Ramos (cell line): Measurements from ENCODE around the gene SIPA1.
"Not testable (repeated sequence)": the region's sequence is repeated elsewhere in the genome, so short reads cannot be mapped to it uniquely, and the experiment has no call there.

ENCODE experiments used
- in situ Hi-C: fragments of 300-500 bp; cut with MboI; formaldehyde crosslinking; loops from one replicate; pipeline ENCODE4 v1.14.3; 2022; ENCODE audit warnings: low sequenced_read_pairs; ENCODE audit not compliant: unreplicated experiment

SIPA1 gene

DNA sequence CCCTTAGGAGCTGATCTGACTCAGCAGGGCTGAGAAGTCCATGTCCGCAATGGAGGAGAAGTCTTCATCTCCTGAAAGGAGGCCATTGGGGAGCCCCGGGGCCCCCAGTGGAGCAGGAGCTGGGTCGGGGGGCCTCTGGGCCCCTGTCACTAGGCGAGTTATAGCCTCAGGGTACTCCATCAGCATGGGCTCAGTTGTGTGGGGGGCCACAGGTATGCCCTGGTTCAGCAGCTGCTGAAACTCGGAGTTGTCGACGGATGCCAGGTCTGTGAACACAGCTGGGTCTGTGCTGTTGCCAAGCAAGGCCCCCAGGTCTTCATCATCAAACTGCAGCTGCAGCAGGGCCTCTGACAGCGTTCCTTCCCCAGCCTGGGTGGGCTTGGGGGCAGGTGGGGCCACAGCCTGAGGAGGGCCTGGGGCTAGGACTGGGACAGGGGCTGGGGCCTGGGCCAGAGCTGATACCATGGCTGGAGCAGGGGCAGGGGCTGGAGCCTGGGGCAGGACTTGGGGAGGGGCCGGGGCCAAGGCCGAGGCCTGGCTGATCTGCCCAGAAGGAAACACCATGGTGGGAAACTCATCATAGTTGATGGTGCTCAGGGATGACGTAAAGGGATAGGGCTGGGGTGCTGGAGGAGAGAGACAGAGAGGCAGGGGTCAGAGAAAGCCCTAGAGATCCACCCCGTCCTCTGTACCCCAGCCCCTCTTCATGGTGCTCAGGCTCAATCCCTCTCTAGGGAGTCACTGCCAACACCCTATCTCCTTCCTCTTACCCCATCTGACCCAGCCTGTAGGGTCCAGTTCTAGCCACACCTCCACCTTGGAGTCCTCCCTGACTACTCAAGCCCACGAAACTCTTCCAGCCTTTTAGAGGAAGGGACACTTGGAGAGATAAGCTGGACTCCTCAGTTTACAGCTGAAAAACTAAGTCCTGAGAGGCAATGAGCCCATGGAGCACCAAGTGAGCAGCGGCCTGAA lies 16.8 kb downstream of the SIPA1 start:
- in situ Hi-C loops = no loop called here

- in situ Hi-C loops = no loop called here
Measured at GRCh38 chr11:65655570-65656332, 17.9 kb downstream of the SIPA1 start.

- in situ Hi-C loops = no loop called here
Measured at GRCh38 chr11:65657426-65657825, 19.5 kb downstream of the SIPA1 start.

GRCh38 chr11:65658174-65659021 lies 20.5 kb downstream of the SIPA1 start:
- in situ Hi-C loops = no loop called here

- in situ Hi-C loops = no loop called here
Measured at GRCh38 chr11:65660038-65660437, 22.1 kb downstream of the SIPA1 start.

DNA sequence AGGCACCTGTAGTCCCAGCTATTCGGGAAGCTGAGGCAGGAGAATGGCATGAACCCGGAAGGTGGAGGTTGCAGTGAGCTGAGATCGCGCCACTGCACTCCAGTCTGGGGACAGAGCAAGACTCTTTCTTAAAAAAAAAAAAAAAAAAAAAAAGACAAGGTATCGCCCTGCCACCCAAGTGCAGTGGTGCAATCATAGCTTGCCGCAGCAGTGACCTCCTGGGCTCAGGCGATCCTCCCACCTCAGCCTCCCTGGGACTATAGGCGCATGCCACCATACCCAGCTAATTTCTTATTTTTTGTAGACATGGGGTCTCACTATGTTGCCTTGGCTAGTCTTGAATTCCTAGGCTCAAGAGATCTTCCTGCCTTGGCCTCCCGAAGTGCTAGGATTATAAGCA lies 23.0 kb downstream of the SIPA1 start:
- in situ Hi-C loops = not testable (repeated sequence)

DNA sequence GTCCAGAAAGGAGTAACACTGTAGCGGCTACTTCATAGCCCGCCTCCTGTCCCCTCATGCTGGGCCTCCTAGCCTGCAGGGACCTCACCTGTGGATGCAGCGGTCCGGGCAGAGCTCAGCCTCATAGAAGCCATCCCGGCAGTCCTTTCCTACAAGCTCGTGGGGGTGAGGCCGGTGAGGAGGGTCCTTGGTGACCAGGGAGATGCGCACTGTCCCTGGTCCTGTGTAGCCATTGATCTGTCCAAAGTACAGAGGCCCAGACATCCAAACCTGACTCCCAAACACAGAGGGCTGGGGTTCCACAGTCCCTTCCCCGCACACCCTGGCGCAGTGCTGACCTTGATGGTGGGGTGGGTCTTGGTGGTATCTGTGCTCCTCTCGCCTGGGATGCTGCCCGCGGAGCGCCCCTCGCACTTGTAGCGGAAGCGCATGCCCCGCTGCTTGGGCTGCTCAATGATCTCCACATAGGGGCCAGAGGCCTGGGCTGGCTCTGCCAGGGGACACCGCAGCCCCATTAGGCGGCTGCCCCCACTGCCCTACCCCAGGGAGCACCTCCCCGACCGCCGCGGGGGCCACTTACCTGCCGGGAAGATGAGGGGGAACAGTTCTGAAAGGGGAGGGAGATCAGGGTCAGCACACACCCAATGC lies 23.8 kb downstream of the SIPA1 start:
- in situ Hi-C loops = no loop called here

DNA sequence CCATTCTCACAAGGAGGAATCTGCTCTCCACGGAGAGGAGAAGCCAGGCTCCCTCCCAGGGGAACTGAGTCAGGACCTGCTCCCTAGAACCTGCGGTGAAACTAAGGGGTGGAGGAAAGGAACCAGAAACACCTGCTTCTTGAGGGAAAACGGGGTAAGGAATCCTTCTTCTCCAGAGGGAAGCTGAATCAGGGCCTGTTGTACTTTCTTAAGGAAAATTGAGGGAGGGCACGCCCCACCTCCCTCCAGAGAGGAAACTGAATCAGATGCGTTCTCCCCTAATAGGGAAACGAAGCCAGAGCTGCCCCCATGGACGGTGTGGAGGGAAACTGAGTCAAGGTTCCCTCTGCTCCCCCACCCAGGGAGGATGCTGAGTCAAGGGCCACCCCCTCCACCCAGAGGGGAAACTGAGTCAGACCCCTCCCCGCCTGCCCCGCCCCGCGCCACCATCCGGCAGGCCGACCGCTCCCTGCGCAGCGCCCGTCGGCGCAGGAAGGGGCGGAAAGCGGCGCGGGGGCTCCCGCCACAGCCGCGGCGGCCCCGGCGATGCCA lies 24.4 kb downstream of the SIPA1 start:
- in situ Hi-C loops = no loop called here

DNA sequence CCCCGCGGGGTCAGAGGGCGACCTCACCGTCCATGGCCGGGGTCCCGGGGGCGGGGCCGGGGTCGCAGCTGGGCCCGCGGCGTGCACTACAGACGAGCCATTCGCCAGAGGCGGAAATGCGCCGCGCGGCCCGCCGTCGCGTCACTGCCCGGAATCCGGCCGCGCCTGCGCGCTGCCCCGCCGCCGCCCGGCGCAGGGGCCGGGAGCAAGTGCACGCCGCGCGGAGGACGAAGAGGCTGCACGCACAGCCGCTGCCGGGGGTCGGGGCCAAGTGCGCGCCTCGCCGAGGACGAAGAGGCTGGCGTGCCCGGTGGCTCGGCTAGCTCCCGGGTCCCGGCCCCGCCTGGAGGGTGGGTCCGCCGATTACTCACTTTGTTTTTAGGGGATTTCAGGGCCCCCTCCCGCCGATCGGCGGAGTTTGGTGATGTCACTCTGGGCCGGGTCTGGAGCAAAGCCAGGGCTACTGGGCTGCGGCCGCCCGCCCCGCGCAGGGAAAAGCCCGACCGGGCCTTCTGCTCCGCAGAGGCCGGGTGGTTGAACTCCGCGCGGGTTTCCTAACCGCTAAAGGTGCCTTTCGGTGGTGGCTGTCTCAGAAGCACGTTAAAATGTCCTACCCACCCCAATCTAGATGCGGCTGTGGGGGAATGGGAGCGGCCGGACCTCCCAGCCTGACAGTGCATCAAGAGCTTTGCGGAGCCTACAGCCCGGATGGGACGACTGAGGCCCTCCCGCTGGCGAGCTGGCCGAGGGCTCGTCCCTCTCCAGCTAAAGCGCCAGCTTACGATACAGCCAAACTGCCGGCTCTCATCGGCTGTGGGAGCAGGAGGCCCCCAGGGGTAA lies 25.1 kb downstream of the SIPA1 start, which contains the start of gene RELA:
TSS of gene RELA (minus strand) at position 118 of the 840 bp plus-strand sequence. CDS start at position 34, 84 bp downstream.
- in situ Hi-C loops = no loop called here

- in situ Hi-C loops = no loop called here
Measured at GRCh38 chr11:65663639-65664200, 25.8 kb downstream of the SIPA1 start.

GRCh38 chr11:65672180-65672860 lies 34.4 kb downstream of the SIPA1 start:
- in situ Hi-C loops = no loop called here

DNA sequence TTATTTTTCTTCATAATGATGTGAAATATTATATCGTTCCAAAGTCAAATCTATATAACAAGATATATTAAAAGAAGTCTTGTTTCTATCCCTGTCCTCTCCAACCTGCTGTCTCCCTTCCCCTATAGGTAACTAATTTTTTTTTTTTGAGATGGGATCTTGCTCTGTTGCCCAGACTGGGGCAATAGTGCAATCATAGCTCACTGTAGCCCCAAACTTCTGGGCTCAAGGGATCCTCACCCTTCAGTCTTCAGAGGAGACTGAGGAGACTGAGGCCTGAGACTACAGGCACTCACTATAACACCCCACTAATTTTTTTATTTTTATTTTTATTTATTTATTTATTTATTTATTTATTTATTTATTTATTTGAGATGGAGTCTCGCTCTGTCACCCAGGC lies 35.1 kb downstream of the SIPA1 start:
- in situ Hi-C loops = no loop called here

- in situ Hi-C loops = no loop called here
Measured at GRCh38 chr11:65680192-65680743, 42.4 kb downstream of the SIPA1 start.

- in situ Hi-C loops = not testable (repeated sequence)
Measured at GRCh38 chr11:65683480-65683879, 45.6 kb downstream of the SIPA1 start.

GRCh38 chr11:65685981-65686380 lies 48.1 kb downstream of the SIPA1 start:
- in situ Hi-C loops = no loop called here

GRCh38 chr11:65691847-65692246 lies 53.9 kb downstream of the SIPA1 start:
- in situ Hi-C loops = not testable (repeated sequence)

DNA sequence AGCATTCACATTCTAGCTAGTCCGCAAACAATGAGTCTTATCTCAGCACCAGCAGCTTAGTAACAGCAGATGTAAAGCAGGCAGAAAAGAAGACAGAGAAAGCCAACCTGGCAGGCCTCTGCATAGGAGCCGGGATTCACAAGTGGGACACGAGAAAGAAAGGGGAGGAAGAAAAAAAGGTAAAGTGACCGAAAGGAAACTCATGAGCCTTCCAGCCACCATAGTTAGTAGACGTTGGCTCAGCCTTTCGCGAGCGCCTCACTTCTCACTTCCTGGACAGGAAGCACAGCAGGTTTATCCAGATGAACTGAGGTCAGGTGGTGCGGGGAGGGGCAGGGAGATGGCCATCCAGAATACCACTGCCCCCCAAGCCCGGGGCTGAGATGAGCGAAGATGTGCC lies 54.5 kb downstream of the SIPA1 start:
- in situ Hi-C loops = no loop called here
